Caco-2 (cell line): ENCODE data around the gene DPEP3. TPM values are rescaled to one million over a fixed set of nuclear protein-coding genes. Genes with fewer than 3 reads are reported as not detected.
"Not testable (repeated sequence)": the region's sequence is repeated elsewhere in the genome, so short reads cannot be mapped to it uniquely, and the experiment has no call there.

ENCODE experiments used
- BruUV-seq: library from RNA; stranded (reverse); fragments of 400-500 nt; replicated peaks from 2 replicates; lab custom pipeline; 2021; lab: Mats Ljungman, UMichigan
- CTCF ChIA-PET: fragments of 300-600 bp; sonication (Branson Sonifier 250); formaldehyde crosslinking; loops from one replicate; lab custom pipeline; 2022; ENCODE audit warnings: antibody characterized with exemption; lab: Charles Lee
- POLR2A ChIA-PET: fragments of 300-600 bp; sonication (Branson Sonifier 250); formaldehyde crosslinking; loops from one replicate; lab custom pipeline; 2022; ENCODE audit warnings: antibody characterized with exemption; lab: Charles Lee
- DNase-seq, 2 experiments: peaks; one replicate each; pipeline versions ENCODE4 v3.0.0 to v3.0.0-alpha.2; 2020 to 2022
- H3K27me3 ChIP-seq: replicated peaks from 2 replicates; pipeline ENCODE4 v1.6.0; 2011; ENCODE audit warnings: low read length; ENCODE audit not compliant: control insufficient read depth, insufficient read depth
- H3K36me3 ChIP-seq: 2 replicates; pipeline ENCODE4 v1.5.1; 2011; ENCODE audit warnings: low read length; ENCODE audit not compliant: control insufficient read depth, insufficient read depth
- H3K4me1 ChIP-seq: fragments of 250-450 bp; sonication (Bioruptor Pico); 2 replicates; pipeline ENCODE4 v1.5.1; 2020; ENCODE audit warnings: mild to moderate bottlenecking
- H3K4me3 ChIP-seq: 2 replicates; pipeline ENCODE4 v1.5.1; 2011; ENCODE audit warnings: low read depth, mild to moderate bottlenecking, control low read depth, low read length
- H3K9me3 ChIP-seq: fragments of 250-450 bp; sonication (Bioruptor Pico); 2 replicates; pipeline ENCODE4 v1.5.1; 2020; ENCODE audit warnings: mild to moderate bottlenecking, moderate library complexity
- H3K27ac Mint-ChIP-seq: one replicate; pipeline ENCODE4 v1.8.0; 2022; ENCODE audit warnings: mixed read lengths; ENCODE audit not compliant: unreplicated experiment
- H3K27me3 Mint-ChIP-seq: one replicate; pipeline ENCODE4 v1.8.0; 2022; ENCODE audit warnings: mixed read lengths; ENCODE audit not compliant: insufficient read depth, unreplicated experiment
- H3K36me3 Mint-ChIP-seq: one replicate; pipeline ENCODE4 v1.8.0; 2022; ENCODE audit warnings: mild to moderate bottlenecking, mixed read lengths; ENCODE audit not compliant: insufficient read depth, unreplicated experiment
- H3K4me1 Mint-ChIP-seq: one replicate; pipeline ENCODE4 v1.8.0; 2022; ENCODE audit warnings: low read depth, mixed read lengths; ENCODE audit not compliant: unreplicated experiment
- H3K4me3 Mint-ChIP-seq: one replicate; pipeline ENCODE4 v1.8.0; 2022; ENCODE audit warnings: mild to moderate bottlenecking, moderate library complexity, mixed read lengths; ENCODE audit not compliant: unreplicated experiment
- H3K9me3 Mint-ChIP-seq: one replicate; pipeline ENCODE4 v1.8.0; 2022; ENCODE audit warnings: mixed read lengths; ENCODE audit not compliant: unreplicated experiment
- CTCF ChIP-seq, 2 experiments: fragments of 200-600 bp in 1 of 2; IDR thresholded peaks; 1 replicate in 1 of 2; 2 replicates in 1 of 2; pipeline versions ENCODE4 v1.5.1 to v1.8.0; 2011 to 2022; ENCODE audit warnings: antibody characterized with exemption in 1 of 2, control low read depth in 1 of 2, inconsistent platforms in 1 of 2, low read depth in 1 of 2, low read length in 1 of 2, mild to moderate bottlenecking in 1 of 2, moderate library complexity in 1 of 2; ENCODE audit not compliant: insufficient read depth in 1 of 2, severe bottlenecking in 1 of 2, unreplicated experiment in 1 of 2
- intact Hi-C: fragments of 100-400 bp; cut with micrococcal nuclease; formaldehyde crosslinking; loops from one replicate; pipeline ENCODE4 v1.10.0; 2022; ENCODE audit not compliant: unreplicated experiment
- total RNA-seq: library from RNA; stranded (reverse); gene quantifications from 2 replicates; pipeline ENCODE4 v1.2.3, GENCODE V29; 2022

Gene DPEP3
- total RNA-seq, 1 experiment from 2014 or later, result not detected

GRCh38 chr16:68003031-68003430 is 22.7 kb upstream of the DPEP3 start:
- no peak for TF ChIP-seq CTCF (IDR thresholded peaks at IDR 0.05; ENCODE audit: insufficient read depth in 1 of 2, low read depth in 1 of 2, low read length in 1 of 2, severe bottlenecking in 1 of 2, unreplicated experiment in 1 of 2)
- POLR2A ChIA-PET, result interaction anchor here (1.4 kb wide), 1 partner anchor 20 kb away, joined by 7 read pairs; the partner anchor contains the start of genes DDX28 and DUS2
- intact Hi-C loops, result no loop called here
- no peaks in the 10 kb centered on the region for H3K9me3 ChIP-seq
- no peak for DNase-seq
- no peak overlapping the region for H3K4me3 ChIP-seq
- Mint-ChIP-seq H3K27ac (no peak overlapping the region), H3K4me3 (no peak overlapping the region), H3K27me3 (no peaks in the 10 kb centered on the region), H3K9me3 (no peaks in the 10 kb centered on the region), H3K4me1 (no peaks in the 10 kb centered on the region), H3K36me3 (no peaks in the 10 kb centered on the region)
- no peaks in the 10 kb centered on the region for H3K4me1 ChIP-seq
- H3K27me3 ChIP-seq, result no peaks in the 10 kb centered on the region
- BruUV-seq, result no TSS peak
- CTCF ChIA-PET, result interaction anchor here (0.6 kb wide), 1 partner anchor 231 kb away, joined by 3 read pairs; no protein-coding TSS in a partner anchor
- no peaks in the 10 kb centered on the region for H3K36me3 ChIP-seq

GRCh38 chr16:68000450-68000849 is 20.2 kb upstream of the DPEP3 start:
- Mint-ChIP-seq H3K27me3 (no peaks in the 10 kb centered on the region), H3K9me3 (no peaks in the 10 kb centered on the region), H3K4me3 (no peak overlapping the region), H3K36me3 (no peaks in the 10 kb centered on the region), H3K27ac (no peak overlapping the region), H3K4me1 (no peaks in the 10 kb centered on the region)
- TF ChIP-seq CTCF (IDR thresholded peaks at IDR 0.05; ENCODE audit: insufficient read depth in 1 of 2, low read depth in 1 of 2, low read length in 1 of 2, severe bottlenecking in 1 of 2, unreplicated experiment in 1 of 2), result no peak
- no TSS peak for BruUV-seq
- Histone ChIP-seq H3K4me1 (no peaks in the 10 kb centered on the region), H3K9me3 (no peaks in the 10 kb centered on the region), H3K36me3 (no peaks in the 10 kb centered on the region), H3K27me3 (no peaks in the 10 kb centered on the region), H3K4me3 (no peak overlapping the region)
- DNase-seq, result no peak
- POLR2A ChIA-PET, result no interaction called here
- intact Hi-C loops, result no loop called here
- CTCF ChIA-PET, result interaction anchor here (0.7 kb wide), 1 partner anchor 9 kb away, joined by 3 read pairs; no protein-coding TSS in a partner anchor

- H3K4me1 ChIP-seq, result no peaks in the 10 kb centered on the region
- no peak for DNase-seq
- Mint-ChIP-seq H3K27ac (no peak overlapping the region), H3K4me1 (no peaks in the 10 kb centered on the region), H3K27me3 (no peaks in the 10 kb centered on the region), H3K9me3 (no peaks in the 10 kb centered on the region), H3K4me3 (no peak overlapping the region), H3K36me3 (no peaks in the 10 kb centered on the region)
- no peaks in the 10 kb centered on the region for H3K9me3 ChIP-seq
- CTCF ChIA-PET, result interaction anchor here (0.7 kb wide), 1 partner anchor 10 kb away, joined by 3 read pairs; no protein-coding TSS in a partner anchor
- no peak overlapping the region for H3K4me3 ChIP-seq
- H3K27me3 ChIP-seq, result no peaks in the 10 kb centered on the region
- intact Hi-C loops, result no loop called here
- TF ChIP-seq CTCF (IDR thresholded peaks at IDR 0.05; ENCODE audit: insufficient read depth in 1 of 2, low read depth in 1 of 2, low read length in 1 of 2, severe bottlenecking in 1 of 2, unreplicated experiment in 1 of 2), result no peak
- POLR2A ChIA-PET, result no interaction called here
- H3K36me3 ChIP-seq, result no peaks in the 10 kb centered on the region
- BruUV-seq, result no TSS peak
These were observed 19.7 kb upstream of the DPEP3 start for GRCh38 chr16:67999985-68000384.

GRCh38 chr16:67998779-67999688 is 18.7 kb upstream of the DPEP3 start, which contains the start of gene DPEP2:
TSS of gene DPEP2 (minus strand) at chr16:67999484. CDS start at chr16:67993212, 6,272 bp downstream.
- intact Hi-C loops, H3K4me1 ChIP-seq, H3K27me3 ChIP-seq, H3K4me3 ChIP-seq, H3K9me3 ChIP-seq, DNase-seq, H3K4me3 Mint-ChIP-seq, H3K27ac Mint-ChIP-seq, H3K36me3 Mint-ChIP-seq, H3K36me3 ChIP-seq, H3K9me3 Mint-ChIP-seq, H3K27me3 Mint-ChIP-seq, H3K4me1 Mint-ChIP-seq: not testable (repeated sequence)
- POLR2A ChIA-PET, result interaction anchor here (0.6 kb wide), 1 partner anchor 134 kb away, joined by 6 read pairs; no protein-coding TSS in a partner anchor
- CTCF ChIA-PET, result interaction anchor here (0.6 to 1.5 kb wide), 4 partner anchors 28 to 88 kb away, joined by 3 read pairs; no protein-coding TSS in a partner anchor
- TSS peak; percentile 77 for BruUV-seq
